Midbrain (tissue), 1 donor: Measurements from ENCODE around the gene ADAM21.
"Not testable (repeated sequence)": the region's sequence is repeated elsewhere in the genome, so short reads cannot be mapped to it uniquely, and the experiment has no call there.

ENCODE experiments used
- DNase-seq: peaks from one replicate; lab custom pipeline; 2025; lab: John Stamatoyannopoulos, UW

The ADAM21 gene

DNA sequence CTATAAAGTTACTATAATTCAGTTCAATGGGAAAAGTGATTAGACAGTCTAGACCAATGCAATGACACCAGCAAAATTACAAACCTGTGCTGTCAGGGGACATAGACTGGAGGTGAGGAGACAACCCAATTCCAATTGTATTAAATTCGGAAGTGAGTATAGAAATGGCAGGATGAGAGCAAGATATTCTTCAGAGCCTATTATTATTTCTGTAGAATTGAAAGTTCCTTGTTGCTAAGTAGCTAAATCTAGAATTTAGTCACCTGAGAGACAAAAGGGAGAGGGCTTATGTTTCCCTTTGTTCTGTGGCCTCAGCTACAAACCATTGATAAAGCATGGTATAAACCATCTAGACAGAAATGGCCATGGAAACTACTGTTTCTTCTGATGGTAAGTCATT lies at the start of gene ADAM21:
Gene ADAM21, plus strand, starts transcription at position 301 of the 400 bp plus-strand sequence. CDS start 5,326 bp downstream, outside the sequence.
- DNase-seq, result no peak

GRCh38 chr14:70403335-70403734 lies 48.6 kb upstream of the ADAM21 start:
- not testable (repeated sequence) for DNase-seq

GRCh38 chr14:70406216-70406615 lies 45.8 kb upstream of the ADAM21 start:
- not testable (repeated sequence) for DNase-seq

GRCh38 chr14:70407621-70408020 lies 44.4 kb upstream of the ADAM21 start:
- no peak for DNase-seq

GRCh38 chr14:70415788-70416187 lies 36.2 kb upstream of the ADAM21 start:
- DNase-seq, result no peak

DNA sequence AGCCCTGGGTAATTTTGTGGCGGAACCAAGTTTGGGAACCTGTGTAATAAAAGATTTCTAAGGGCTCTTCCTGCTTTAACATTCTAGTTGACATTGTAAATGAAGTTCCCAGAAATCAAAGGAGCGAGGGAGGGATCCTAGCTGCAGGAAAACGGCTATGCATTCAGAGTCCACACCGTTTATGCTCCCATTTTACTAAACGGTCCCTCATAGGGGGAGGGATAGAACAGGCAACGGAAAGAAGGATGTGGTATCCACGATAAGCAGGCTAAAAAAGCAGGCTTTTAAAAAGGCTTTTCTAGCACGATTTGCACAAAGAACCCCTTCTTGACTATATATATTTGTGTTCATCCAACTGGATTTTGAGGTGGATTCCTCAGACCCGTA lies 35.6 kb upstream of the ADAM21 start:
- DNase-seq, result no peak

GRCh38 chr14:70416725-70417349 lies 35.1 kb upstream of the ADAM21 start, which contains the start of gene SYNJ2BP:
TSS of gene SYNJ2BP (minus strand) at chr14:70417090. CDS start at chr14:70416963, 127 bp downstream.
- peak; percentile 84 for DNase-seq

DNA sequence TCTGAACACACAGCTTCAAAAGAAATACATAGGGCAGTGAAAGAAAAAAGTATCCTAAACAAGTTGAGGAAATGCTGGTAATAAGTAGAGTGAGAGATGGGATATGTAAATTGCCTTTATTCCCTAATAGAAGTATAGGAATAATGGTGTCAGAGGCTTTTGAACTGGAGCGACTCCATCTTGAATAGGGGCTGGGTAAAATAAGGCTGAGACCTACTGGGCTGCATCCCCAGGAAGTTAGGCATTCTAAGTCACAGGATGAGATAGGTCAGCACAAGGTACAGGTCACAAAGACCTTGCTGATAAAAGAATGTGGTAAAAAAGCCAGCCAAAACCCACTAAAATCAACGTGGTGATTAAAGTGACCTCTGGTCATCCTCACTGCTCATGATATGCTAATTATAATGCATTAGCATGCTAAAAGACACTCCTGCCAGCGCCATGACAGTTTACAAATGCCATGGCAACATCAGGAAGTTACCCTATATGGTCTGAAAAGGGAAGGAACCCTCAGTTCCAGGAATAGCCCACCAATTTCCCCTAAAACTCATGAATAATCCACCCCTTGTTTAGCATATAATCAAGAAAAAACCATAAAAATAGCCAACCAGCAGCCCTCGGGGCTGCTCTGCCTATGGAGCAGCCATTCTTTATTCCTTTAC lies 32.6 kb upstream of the ADAM21 start:
- not testable (repeated sequence) for DNase-seq

GRCh38 chr14:70422538-70422937 lies 29.4 kb upstream of the ADAM21 start:
- no peak for DNase-seq

- DNase-seq, result no peak
Observed at GRCh38 chr14:70425354-70425753, 26.6 kb upstream of the ADAM21 start.

GRCh38 chr14:70426555-70426954 lies 25.4 kb upstream of the ADAM21 start:
- not testable (repeated sequence) for DNase-seq

DNA sequence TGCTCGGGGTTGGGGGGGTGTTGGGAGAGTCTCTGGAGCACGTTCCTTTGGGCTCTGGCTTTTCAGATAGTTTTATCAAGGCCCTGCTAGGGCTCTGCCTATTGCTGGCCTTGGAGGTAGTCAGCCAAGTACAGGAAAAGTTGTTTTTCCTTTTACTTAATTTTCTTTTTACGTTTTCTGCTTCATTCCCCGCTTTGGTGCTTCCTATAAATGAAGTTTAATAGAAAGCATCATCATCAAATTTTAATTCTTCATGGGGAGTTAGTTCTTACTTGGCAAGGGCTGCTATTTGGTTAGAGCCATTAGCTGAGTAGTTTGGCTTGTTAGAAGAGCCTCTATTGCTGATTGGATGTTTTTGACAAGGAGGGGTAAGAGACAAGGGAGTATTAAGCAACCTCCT lies 15.1 kb upstream of the ADAM21 start:
- no peak for DNase-seq

DNA sequence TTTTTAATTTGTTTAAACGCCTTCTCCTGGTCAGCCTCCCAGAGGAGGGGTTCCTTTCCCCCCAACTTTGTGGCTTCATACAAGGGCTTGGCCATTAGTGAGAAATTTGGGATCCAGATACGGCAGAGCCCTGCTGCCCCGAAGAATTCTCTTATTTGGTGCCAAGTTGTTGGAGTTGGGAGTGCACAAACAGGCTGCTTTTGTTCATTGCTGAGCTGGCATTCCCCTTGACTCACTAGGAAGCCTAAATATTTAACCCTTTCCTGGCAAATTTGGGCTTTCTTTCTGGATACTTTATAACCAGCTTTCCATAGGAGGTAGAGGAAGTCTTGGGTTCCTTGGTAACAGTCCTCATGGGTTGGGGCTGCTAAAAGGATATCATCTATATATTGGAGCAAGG lies 10.3 kb upstream of the ADAM21 start:
- DNase-seq, result no peak

DNA sequence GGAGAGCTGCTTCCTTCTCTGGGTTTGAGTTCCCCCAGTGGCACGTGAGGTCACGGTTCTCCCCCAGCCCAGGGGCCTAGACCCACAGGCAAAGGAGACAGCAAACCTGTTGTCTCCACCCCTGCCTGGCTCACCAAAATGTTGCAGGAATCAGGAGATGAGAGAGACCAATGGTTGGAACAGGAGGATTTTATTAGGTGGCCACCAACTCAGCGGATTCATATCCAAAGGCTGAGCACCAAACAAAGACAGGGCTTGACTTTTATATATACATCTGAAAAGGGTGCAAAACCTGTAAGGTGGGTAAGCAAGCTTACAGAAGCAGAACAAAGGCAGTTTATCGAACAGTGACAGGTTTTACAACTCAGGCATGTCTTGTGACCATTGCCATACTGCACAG lies 9.2 kb upstream of the ADAM21 start:
- DNase-seq, result no peak

GRCh38 chr14:70448633-70449340 lies 3.2 kb upstream of the ADAM21 start:
- no peak for DNase-seq

GRCh38 chr14:70454731-70455130 lies 2.8 kb downstream of the ADAM21 start:
- no peak for DNase-seq

GRCh38 chr14:70468731-70469130 lies 16.8 kb downstream of the ADAM21 start:
- DNase-seq, result no peak

DNA sequence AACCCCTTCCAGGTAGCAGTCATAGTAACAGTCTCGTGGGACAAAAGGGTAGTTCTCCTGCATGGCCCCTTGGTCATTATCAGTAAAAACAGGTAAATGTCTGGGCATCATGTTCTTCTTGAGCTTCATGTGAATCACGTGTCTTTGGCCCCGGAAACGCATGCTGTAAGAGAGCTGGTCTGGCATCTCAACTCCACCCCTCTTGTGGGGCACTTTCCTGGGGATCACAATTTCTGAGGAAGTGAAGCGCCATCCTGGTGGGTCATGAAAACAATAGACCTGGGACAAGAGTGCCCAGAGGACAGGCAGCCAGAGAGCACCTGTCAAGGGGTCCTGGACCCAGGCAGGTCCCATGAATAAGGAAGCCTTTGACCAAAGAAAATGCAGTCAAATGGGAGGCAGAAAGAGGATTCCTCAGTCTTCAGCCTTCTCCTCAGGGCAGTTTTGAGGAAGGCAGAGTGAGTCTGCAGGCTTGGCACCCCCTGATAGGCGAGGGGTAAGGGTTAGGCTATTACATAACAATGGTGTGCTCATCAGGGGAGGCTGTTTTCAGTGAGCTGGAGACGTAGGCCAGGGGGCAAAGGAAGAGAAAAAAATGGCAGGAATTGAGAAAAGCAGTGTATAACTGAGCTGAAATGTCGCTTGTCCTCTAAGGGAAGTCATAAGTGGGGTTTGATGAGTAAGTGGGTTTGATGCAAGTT lies 19.0 kb downstream of the ADAM21 start:
- DNase-seq, result not testable (repeated sequence)

DNA sequence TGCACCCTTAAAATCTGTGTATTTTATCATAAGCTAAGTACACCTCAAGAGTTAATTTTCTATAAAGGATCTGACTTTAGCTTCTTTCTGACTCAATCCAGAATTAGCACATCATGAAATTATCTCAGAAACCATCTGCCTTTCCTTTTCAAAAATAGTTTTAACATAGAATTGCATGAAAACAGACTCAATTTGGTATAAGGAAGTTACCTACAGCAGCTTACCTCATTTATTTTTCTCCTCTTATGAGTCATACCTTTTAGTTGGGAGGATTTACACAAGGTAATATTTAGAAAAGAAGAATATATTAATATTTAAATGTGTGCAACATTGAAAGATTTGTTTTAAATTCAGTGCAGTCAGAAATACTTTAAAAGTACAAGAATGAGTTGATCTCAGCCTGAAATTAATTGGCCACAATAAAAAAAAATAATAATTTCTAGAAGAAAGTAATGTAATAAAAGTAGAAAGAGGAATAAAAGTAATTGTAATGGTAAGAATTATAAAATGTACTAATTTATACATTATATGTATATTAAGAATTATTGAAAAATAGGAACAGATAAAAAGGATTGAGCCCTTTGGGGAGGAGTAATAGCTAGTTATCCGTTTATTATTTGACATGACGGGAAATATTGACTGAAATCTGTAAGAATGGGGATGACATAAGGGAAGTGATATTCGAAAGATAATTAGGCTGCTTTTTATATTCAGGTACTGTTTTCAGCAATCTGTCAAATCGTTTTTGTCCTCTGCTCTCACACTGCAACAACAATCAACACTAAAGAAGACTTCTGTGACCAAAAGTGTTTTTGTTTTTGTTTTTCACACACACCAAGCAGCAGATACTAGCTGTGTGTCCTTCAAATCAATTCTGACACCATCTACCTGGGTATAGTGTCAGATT lies 20.5 kb downstream of the ADAM21 start:
- no peak for DNase-seq

- DNase-seq, result no peak
Observed at GRCh38 chr14:70473825-70474224, 21.9 kb downstream of the ADAM21 start.

DNA sequence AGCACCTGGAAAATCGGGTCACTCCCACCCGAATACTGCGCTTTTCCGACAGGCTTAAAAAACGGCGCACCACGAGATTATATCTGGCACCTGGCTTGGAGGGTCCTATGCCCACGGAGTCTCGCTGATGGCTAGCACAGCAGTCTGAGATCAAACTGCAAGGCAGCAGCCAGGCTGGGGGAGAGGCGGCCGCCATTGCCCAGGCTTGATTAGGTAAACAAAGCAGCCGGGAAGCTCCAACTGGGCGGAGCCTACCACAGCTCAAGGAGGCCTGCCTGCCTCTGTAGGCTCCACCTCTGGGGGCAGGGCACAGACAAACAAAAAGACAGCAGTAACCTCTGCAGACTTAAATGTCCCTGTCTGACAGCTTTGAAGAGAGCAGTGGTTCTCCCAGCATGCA lies 23.5 kb downstream of the ADAM21 start:
- not testable (repeated sequence) for DNase-seq
